Stimulated activated CD8-positive, alpha-beta memory T cell treated with anti-CD3 and anti-CD28 coated beads, Interleukin-12 subunit alpha, Interleukin-12 subunit beta, amount 100 ng/mL, for 24 hours (primary cell): ENCODE measurements around the gene PDLIM5.
"Not testable (repeated sequence)": the region's sequence is repeated elsewhere in the genome, so short reads cannot be mapped to it uniquely, and the experiment has no call there.

Experiments used
- DNase-seq: peaks from one replicate; pipeline ENCODE4 v3.0.0-alpha.2; 2020; ENCODE audit errors: extremely low read depth

Gene PDLIM5

DNA sequence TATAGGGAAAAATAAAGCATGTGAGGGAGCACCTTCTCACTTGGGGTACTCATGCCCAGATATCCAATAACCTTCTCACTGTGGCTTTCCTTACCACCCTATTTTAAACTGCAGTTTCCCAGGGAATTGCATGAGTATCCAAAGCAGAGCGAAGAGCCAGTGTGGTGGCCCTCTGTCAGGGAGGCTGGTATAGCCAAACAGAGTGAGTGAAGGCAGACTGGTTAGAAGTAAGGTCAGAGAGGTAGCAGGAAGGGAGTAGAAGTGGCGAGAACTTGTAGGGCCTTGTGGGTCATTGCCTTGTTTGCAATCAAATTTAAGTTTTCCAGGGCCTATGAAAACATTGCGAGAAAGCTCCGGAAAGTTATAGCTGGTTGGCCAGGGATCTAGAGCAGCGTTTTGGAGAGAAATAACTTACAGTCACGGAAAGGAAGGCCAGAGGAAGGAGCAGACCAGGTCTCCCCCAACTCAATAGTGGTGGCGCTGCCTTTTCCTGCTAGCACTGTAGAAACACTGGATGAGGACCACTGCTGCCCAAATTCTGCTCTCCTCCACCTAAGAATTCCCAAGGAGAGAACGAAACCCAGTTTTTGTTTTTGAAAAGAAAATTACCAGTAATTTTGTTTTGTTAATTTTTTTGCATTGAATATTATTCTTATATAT lies 77.2 kb downstream of the PDLIM5 start:
- no peak for DNase-seq

- DNase-seq, result no peak
These were observed 78.3 kb downstream of the PDLIM5 start for GRCh38 chr4:94530073-94530472.

DNA sequence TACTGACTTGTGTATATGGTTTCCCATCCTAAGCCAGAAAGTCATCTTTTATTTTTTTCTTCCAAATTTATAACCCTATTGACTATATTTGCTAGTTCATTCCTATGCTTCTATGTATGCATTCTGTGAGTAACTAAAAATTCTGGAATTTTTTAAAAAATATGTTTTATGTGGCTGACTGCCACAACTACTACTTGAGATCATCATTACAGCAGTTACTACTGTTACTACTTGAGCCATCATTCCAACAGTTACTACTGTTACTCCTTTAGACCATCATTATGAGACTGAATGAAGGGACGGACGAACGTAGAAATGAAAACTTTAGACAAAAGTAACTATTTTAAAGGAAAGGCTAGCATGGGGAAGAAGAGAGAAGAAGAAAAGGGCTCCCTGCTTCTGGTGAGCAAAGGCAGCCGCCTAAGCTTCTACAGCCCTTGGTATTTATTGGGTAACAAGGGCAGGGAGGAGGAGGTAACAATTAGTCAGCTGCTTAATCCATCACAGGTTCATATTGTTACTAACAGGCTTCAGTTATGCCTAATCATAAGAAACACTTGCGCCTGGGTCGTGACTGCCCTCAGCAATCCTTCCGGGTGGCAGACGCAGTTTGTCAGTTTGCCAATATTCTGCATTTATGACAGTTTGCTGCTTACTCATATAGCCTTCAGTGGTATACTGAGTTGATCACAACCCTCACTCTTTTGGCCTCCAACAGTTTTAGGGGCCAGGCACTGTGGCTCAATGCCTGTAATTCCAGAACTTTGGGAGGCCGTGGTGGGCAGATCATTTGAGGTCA lies 80.4 kb downstream of the PDLIM5 start:
- DNase-seq, result no peak

DNA sequence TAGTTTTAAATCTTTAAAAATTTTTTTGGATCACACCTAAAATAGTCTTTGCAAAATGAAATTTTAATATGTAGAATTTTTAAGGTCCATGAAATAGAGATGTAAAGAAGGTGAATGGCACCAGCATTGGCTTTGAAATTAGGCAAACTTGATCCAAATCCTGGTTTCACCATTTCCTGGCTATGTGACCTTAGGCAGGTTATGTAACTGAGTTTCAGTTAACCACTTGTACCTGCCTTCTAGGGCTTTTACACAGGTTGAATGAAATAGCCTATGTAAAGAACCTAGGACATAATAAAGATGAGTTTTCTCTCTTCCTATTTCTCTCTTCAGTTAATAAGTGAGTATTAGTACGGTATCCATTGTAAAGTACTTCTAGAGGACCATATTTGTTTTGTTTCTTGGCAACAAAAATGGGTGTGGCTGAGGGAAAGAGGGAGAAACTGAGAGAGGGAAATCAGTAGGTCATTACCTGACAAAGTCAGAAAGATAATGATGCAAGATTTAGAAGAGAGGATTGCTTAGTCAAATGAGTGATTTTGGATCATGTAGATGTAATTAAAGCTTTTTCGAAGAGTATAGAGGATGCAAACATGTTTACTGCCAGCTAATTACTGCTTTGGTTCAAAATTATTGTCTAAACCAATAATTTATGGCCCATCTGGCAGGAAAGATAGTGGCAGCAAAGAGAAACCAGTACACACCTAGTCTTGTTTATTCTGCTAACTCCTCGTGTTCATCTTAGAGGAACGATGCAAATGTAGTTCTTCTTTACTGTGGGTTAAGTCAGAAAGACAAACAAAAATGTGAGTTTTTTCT lies 81.9 kb downstream of the PDLIM5 start:
- no peak for DNase-seq

- DNase-seq, result no peak
These were observed 82.9 kb downstream of the PDLIM5 start for GRCh38 chr4:94534401-94535312.

DNA sequence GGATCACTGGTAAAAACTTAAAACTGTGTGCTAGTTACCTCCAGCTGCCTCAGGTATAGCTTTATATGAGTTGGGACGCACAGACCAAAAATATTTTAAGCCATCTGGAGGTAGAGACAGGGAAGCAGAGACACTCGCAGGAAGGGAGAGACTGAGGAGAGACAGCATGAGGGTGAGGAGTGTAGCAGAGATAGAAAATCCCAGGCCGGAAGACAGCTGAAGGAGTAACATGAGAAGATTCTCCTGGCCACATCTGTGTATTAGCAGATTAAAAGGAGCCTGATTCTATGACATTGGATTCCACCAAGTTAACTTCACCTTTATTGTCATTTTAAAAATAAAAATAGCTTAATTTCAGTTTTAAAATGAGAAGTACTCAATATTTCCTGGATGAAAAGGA lies 84.3 kb downstream of the PDLIM5 start:
- DNase-seq, result no peak

- no peak for DNase-seq
These were observed 85.1 kb downstream of the PDLIM5 start for GRCh38 chr4:94536649-94537469.

DNA sequence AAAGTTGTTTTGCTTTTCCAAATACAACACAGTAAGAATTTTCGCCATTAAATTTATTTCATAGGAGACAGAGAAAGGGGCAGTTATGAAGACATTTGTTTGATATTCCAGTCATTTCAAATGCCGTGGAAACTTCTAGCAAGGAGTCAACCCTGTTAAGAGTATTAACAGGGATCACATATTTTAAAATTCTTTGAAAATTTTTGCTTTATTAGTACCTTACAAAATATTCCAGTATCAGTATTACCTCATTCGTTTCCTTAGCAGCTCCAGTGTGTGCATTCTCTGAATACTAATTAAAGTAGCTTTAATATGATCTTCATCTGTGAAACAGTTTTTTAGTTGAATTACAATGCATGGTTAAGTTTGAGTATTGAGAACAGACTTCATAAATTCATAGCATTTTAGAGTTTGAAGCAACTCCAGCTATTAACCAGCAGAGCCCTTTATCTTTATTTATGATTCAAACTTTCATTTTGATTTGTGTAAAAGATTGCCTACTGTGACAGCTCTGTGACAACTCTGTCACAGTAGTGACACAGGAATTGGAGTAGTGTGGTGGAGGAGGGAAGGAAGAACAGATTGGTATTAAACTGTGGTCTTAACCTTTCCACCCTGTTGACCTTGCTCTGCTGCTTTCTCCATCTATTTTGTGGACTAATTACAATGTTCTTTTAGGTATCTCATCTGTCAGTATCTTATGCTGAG lies 86.3 kb downstream of the PDLIM5 start:
- no peak for DNase-seq

DNA sequence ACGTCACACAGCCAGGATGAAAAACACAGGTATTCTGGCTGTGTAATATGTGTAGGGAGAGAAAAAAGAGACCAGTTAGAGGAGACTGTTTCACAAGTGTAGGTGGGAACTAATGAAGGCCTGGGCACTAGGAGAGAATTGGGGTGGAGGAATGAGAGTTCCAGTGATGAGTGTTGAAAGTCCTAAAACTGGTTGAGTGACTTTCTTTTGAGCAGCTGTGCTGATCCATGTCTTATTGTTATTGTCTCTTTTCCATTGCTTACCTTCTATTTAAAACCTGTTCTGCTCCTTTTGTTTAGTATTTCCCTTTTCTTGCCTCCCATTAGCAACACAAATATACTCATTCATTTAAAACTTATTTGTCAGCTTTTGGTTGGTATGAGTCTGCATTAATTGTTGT lies 88.7 kb downstream of the PDLIM5 start:
- DNase-seq, result no peak

GRCh38 chr4:94544811-94545210 lies 93.1 kb downstream of the PDLIM5 start:
- DNase-seq, result no peak

- DNase-seq, result no peak
These were observed 93.6 kb downstream of the PDLIM5 start for GRCh38 chr4:94545296-94545695.

DNA sequence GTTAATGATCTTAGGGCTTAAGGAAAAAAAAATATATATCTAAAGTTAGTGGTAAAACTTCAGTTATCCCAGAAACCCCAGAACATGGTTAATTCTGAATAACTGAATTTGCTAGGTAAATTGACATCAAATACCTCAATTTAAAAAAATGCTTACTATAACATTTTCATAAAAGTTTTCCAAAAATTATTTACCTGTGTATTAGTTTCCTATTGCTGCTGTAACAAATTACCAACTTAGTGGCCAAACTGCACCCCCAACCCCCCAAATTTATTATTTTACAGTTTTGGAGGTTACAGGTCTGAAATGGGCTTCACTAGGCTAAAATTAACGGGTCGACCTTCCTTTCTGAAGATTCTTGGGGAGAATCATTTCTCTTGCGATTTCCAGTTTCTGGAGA lies 95.2 kb downstream of the PDLIM5 start:
- DNase-seq, result no peak

GRCh38 chr4:94548571-94548970 lies 96.8 kb downstream of the PDLIM5 start:
- DNase-seq, result no peak

GRCh38 chr4:94550352-94550751 lies 98.6 kb downstream of the PDLIM5 start:
- no peak for DNase-seq

DNA sequence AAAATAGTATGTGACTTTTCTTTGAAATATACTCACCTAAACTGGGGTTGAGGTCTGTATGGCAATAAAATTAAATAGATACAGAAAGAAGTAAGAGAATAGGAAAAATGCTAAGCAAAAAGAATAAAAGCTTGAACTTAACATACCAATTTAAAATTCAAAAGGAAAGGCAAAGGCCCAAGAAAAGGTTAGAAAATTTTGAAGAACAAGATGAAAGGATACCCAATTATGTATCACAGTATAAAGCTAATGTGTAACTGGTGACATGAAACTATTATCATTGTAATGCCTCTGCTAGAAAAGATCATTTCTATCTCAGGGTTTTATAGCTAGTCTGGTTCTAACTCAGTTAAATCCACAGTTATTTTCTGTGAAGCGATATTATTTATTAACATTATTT lies 99.1 kb downstream of the PDLIM5 start:
- no peak for DNase-seq

GRCh38 chr4:94551643-94552564 lies 100.2 kb downstream of the PDLIM5 start:
- no peak for DNase-seq

- DNase-seq, result not testable (repeated sequence)
These were observed 104.3 kb downstream of the PDLIM5 start for GRCh38 chr4:94556047-94556446.

GRCh38 chr4:94557632-94558031 lies 105.9 kb downstream of the PDLIM5 start:
- not testable (repeated sequence) for DNase-seq

DNA sequence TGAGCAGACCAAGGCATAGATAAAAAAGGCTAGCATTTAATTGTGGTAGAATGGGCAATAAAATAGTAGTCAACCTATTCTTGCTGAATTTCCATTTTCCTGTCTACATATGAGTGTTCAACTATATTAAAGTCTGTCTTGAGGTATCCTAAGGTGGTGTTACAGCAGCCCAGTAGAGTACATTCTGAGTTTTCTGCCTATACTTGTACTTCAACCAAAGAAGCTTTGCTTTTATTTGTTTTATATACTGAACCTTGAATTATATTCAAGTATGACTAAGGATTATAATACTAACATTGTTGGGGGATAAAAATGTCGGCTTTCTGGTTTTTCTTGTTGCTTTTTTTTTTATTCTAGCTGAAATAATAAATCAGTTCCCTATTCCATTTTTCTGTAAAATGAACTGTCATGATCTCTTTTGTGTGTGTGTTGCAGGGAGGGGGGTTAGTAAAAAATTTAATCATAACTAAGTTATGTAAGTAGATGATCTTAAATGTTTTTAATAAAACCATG lies 106.7 kb downstream of the PDLIM5 start:
- no peak for DNase-seq
